Choroid plexus epithelial cell (primary cell): ENCODE data around the gene SMURF1.

Experiments
- DNase-seq: peaks from one replicate; pipeline ENCODE4 v3.0.0-alpha.2; 2010; ENCODE audit warnings: low read depth
- H3K4me3 ChIP-seq: 2 replicates; pipeline ENCODE4 v1.5.1; 2011; ENCODE audit warnings: low read depth, mild to moderate bottlenecking, control low read depth, low read length, moderate library complexity
- TF ChIP-seq, protein P1 (sequence below): conservative IDR thresholded peaks from 2 replicates; pipeline ENCODE4 v1.5.1; 2011; ENCODE audit warnings: low read depth, mild to moderate bottlenecking, control low read depth, inconsistent platforms, low read length, moderate library complexity

The SMURF1 gene

DNA sequence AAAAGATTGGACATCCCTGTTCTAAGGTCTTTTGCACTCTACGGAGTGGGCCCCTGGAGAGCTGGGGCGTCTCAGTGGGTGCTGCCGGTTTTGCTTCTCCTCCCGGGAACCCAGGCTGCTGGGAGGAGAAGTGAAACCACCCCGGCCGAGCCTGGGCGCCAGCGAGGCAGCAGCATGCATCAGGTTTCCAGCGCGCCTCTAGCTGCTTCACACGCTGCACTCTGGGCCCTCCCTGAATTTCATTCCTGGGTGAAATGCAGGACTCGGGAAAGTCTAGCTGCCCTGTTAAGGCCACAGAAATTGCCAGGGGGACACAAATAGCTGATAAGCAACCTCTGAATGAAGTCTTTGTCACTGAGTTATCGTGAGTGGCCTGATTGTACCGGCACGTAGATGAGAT lies 138.1 kb downstream of the SMURF1 start:
- DNase-seq, result no peak
- H3K4me3 ChIP-seq, result no peak overlapping the region
- TF ChIP-seq, protein P1, sequence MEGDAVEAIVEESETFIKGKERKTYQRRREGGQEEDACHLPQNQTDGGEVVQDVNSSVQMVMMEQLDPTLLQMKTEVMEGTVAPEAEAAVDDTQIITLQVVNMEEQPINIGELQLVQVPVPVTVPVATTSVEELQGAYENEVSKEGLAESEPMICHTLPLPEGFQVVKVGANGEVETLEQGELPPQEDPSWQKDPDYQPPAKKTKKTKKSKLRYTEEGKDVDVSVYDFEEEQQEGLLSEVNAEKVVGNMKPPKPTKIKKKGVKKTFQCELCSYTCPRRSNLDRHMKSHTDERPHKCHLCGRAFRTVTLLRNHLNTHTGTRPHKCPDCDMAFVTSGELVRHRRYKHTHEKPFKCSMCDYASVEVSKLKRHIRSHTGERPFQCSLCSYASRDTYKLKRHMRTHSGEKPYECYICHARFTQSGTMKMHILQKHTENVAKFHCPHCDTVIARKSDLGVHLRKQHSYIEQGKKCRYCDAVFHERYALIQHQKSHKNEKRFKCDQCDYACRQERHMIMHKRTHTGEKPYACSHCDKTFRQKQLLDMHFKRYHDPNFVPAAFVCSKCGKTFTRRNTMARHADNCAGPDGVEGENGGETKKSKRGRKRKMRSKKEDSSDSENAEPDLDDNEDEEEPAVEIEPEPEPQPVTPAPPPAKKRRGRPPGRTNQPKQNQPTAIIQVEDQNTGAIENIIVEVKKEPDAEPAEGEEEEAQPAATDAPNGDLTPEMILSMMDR, result no peak

DNA sequence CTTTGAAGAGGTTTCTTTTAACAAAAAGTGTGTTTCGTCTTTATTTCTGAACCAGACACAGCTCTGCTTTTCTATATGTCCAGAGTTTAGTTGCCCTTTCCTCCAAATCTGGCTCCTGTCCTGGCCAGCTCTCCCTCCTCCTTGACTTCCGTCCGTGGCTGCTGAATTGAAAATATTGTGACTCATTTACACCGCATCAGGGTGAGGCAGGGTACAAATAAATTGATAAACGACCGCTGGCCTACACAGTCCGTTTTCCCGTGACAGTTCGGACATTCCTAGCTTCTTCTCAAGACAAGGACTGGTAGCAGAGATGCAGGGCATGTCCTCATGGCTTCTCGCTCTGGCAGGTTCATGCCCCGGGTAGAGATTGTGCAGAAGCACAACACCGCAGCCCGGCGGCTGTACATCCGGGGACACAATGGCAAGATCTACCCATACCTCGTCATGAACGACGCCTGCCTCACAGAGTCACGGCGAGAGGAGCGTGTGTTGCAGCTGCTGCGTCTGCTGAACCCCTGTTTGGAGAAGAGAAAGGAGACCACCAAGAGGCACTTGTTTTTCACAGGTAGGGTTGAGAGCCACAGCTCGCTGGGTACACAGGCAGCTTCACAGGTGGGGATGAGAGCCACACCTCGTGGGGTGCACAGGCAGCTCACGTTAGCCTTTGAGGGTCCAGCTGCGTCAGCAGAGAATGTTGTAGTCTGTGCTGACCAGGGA lies 139.0 kb downstream of the SMURF1 start:
- H3K4me3 ChIP-seq, result no peak overlapping the region
- no peak for DNase-seq
- TF ChIP-seq, protein P1, result no peak

DNA sequence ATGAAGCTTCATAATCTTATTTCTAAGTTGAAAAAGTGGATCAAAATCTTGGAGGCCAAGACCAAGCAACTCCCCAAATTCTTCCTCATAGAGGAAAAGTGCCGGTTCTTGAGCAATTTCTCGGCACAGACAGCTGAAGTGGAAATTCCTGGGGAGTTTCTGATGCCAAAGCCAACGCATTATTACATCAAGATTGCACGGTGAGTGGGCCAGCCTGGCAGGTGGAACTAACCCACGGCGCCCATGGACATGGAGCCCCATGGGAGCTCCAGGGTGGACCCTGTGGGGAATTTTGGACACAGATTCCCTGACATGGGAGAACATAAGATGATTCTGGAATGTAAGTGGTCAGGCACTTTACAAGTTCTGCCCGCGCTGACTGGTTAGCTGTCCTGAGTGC lies 139.7 kb downstream of the SMURF1 start:
- DNase-seq, result no peak
- TF ChIP-seq, protein P1, result no peak
- H3K4me3 ChIP-seq, result no peak overlapping the region

DNA sequence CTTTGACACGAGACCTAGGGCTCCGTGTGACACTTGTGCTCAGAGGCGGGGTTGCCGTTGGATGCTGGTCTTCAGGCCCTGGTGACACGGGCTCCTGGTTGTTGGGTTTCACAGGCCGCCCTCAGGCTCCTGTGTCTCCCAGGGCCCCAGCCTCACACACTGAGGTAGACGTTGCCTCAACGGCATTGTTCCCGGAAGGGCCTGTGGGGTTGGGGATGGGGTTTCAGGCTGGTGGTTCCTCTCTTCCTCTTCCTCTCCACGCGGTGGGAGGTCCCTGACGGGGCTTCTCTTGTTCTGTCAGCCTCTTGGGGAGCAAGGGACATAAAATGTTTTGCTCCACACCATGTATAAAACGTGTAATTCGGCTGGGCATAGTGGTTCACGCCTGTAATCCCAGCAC lies 140.5 kb downstream of the SMURF1 start:
- TF ChIP-seq, protein P1, result no peak
- H3K4me3 ChIP-seq, result no peak overlapping the region
- DNase-seq, result no peak

DNA sequence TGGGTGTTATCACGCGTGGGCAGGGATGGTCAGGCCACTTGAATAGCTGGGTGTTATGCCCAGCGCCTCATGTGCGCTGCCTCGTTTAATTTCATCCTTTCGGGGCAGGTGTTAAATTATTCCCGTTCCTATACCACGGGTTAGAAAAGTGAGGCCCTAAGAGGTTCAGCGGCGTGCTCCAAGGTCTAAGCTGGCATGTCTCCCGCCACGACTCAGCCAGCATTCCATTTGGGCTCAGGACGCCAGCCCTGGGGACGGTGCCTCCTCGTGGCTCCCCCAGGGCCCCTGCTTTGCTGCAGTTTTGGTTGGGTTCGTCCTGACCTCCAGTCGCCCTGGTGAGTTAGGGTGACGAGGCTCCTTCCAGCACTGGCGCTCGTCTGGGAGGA lies 141.1 kb downstream of the SMURF1 start:
- TF ChIP-seq, protein P1, result no peak
- no peak for DNase-seq
- no peak overlapping the region for H3K4me3 ChIP-seq

DNA sequence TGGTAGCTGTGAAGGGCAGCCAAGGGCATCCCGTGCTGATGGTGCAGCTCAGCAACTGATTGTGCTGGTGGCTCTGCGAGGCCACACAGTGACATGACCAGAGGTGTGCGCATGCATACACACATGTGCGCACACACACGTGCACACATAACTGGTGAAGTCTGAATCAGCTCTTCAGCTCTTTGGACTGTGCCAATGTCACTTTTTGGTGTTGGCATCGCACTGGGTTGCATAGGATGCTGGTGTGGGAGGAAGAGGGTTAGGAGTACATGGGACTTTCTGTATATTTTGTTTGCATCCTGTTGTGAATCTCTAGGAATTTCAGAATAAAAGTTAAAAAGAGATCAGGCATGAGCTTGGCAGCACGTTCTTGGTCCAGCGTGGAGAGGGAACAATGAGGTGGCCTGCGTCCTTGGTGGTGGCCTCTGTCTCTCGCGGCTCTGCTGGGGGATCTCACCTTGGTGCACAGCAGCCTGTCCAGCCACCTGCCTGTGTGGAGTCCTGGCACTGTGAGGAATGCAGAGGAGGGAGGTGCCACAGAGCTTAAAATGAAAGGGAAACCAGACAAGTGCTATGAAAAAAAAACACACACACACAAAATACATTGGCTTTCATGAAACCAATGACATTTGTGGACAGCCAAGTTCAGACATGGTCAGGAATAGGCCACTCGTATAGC lies 141.6 kb downstream of the SMURF1 start:
- DNase-seq, result peak; percentile 21
- no peak overlapping the region for H3K4me3 ChIP-seq
- TF ChIP-seq, protein P1, result no peak
